GM12873 (cell line): ENCODE measurements around the gene C11orf16.

ENCODE experiments used
- TF ChIP-seq, protein P1 (sequence below): IDR thresholded peaks from 2 replicates; pipeline ENCODE4 v1.5.1; 2012; ENCODE audit warnings: low read depth, mild to moderate bottlenecking, moderate library complexity, low read length, control low read depth; ENCODE audit not compliant: insufficient read depth; ENCODE audit errors: missing control alignments

Gene C11orf16

GRCh38 chr11:8964324-8965320 lies 31.9 kb upstream of the C11orf16 start, which contains the start of gene TMEM9B:
TMEM9B (minus strand) TSS chr11:8964442; CDS start chr11:8964313, 129 bp downstream.
- TF ChIP-seq, protein P1, sequence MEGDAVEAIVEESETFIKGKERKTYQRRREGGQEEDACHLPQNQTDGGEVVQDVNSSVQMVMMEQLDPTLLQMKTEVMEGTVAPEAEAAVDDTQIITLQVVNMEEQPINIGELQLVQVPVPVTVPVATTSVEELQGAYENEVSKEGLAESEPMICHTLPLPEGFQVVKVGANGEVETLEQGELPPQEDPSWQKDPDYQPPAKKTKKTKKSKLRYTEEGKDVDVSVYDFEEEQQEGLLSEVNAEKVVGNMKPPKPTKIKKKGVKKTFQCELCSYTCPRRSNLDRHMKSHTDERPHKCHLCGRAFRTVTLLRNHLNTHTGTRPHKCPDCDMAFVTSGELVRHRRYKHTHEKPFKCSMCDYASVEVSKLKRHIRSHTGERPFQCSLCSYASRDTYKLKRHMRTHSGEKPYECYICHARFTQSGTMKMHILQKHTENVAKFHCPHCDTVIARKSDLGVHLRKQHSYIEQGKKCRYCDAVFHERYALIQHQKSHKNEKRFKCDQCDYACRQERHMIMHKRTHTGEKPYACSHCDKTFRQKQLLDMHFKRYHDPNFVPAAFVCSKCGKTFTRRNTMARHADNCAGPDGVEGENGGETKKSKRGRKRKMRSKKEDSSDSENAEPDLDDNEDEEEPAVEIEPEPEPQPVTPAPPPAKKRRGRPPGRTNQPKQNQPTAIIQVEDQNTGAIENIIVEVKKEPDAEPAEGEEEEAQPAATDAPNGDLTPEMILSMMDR: no peak

DNA sequence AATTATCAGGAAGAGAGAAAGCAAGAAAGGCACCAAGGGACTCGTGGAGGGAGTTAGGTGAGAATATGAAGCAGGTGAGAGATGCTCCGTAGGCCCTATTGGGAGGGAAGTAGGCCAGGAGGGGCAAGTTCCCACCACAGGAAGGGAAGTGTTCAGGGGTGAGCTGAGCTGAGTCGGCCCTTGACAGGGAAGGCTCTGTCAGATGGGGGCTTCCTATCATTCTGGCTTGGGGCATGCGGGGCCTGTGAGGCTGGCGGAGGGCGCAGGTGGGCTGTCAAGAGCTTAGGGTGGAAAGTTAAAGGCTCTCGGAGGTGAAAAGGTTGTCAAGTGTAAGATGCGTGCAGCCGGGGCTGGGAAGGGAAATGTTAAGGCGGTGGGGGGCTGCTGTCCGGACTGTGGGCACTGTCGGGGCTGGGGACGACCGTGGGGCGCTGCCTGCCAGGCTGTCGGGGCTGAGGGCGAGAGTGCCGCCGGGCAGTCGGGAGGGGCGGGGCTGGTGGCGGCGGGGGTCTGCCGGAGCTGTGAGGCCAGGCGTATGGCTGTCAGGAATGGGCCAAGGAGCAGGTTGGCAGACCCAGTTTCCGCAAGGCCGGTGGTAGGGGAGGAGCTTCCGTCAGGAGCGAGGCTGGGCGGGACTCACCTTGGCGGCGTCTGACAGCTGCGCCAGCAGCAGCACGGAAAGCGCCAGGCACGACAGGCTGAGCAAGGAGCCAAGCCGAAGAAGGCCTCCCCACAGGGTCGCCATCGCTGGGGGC lies 31.0 kb upstream of the C11orf16 start:
- TF ChIP-seq, protein P1: no peak

DNA sequence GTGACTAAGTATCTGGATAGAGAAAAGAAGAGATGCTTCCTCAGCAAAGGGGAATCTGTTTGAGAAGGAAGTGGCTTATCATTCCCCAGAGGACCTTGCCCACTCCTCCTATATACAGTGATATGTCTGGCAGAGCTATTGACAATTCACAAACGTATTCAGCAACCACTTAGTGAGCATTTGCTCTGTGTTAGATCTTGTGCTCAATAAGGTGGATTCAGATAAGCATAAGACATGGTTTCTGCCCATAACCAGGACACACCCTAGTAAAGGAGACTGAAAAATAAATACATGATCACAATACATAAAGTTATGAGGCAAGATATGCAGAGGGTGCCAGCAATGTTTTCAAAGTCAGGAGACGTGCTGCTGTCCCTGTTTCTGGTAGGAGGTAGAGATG lies 30.1 kb upstream of the C11orf16 start:
- TF ChIP-seq, protein P1: no peak

- TF ChIP-seq, protein P1: no peak
These were observed 28.7 kb upstream of the C11orf16 start for GRCh38 chr11:8961401-8961800.

- TF ChIP-seq, protein P1: peak; percentile 78
These were observed 26.9 kb upstream of the C11orf16 start for GRCh38 chr11:8959546-8960166.

DNA sequence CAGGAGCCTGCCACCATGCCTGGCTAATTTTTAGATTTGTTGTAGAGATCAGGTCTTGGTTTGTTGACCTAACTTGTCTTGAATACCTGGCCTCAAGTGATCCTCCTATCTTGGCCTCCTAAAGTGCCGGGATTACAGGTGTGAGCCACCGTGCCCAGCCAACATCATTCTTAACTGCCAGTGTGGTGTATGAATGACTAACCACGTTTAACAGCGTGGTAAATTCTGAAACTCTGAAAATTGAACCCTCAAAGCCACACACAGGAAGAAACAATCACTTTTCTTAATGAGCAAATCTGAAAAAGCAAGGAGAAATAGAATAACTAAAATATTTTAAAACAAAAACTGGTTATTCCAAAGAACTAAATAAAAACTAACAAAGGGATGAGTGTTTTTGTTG lies 24.1 kb upstream of the C11orf16 start:
- TF ChIP-seq, protein P1: no peak
